GM18520 (cell line): Measurements from ENCODE around the gene NPY5R.

ENCODE experiments used
- ATAC-seq: cut with Tn5 transposase; IDR thresholded peaks from one replicate; pipeline ENCODE4 v1.9.1; 2021; ENCODE audit not compliant: unreplicated experiment

NPY5R gene

GRCh38 chr4:163384434-163384833 is 40.7 kb downstream of the NPY5R start:
- ATAC-seq, result no peak

DNA sequence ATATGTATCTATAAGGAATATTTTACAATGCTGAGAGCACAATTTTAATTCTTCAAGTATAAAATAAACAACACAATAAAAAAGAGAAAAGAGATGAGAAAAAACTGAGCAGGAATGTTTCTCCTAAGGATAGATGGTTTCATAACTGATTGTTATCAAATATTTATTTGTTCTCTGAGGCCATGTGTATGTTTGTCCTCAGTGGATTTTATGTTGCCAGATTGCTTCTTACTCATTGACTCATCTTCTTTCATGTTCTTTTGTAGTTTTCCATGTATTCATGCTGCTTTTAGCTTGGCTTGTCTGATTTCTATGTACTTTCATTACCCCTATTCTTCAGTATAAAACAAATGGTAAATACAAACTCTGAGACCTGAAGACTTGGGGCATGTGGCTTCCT is 41.2 kb downstream of the NPY5R start:
- no peak for ATAC-seq

DNA sequence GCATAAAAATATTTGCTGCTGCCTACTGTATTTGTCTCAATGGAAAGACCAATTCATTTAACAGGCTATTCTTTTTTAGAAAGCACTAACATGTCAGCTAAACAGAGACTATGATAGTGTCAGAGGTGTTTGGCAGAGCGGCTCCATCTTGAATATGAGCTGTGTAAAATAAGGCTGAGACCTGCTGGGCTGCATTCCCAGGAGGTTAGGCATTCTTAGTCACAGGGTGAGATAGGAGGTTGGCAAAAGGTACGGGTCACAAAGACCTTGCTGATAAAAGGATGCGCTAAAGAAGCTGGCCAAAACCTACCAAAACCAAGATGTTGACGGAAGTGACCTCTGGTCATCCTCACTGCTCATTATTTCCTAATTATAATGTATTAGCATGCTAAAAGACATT is 41.8 kb downstream of the NPY5R start:
- ATAC-seq, result no peak

GRCh38 chr4:163391756-163392155 is 48.1 kb downstream of the NPY5R start:
- no peak for ATAC-seq

GRCh38 chr4:163392328-163392727 is 48.6 kb downstream of the NPY5R start:
- ATAC-seq, result no peak

DNA sequence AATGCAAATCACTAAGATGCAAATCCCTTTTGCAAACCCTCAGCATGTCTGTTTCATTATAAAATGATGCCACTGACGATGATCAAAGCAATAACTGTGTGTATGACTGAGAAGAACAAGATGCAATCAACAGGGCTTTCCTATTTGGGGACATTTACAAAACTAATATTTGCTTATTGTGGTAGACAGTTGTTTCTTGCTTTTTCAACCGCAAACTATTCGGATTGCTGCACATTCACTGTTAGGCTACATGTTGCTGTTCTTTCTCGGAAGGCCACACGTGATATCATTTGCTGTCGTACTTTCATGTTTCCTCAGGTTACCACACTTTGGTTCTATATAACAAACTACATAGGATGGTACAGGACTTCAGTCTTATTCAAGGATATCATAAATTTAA is 49.8 kb downstream of the NPY5R start:
- no peak for ATAC-seq

GRCh38 chr4:163395055-163395454 is 51.4 kb downstream of the NPY5R start:
- ATAC-seq, result no peak

DNA sequence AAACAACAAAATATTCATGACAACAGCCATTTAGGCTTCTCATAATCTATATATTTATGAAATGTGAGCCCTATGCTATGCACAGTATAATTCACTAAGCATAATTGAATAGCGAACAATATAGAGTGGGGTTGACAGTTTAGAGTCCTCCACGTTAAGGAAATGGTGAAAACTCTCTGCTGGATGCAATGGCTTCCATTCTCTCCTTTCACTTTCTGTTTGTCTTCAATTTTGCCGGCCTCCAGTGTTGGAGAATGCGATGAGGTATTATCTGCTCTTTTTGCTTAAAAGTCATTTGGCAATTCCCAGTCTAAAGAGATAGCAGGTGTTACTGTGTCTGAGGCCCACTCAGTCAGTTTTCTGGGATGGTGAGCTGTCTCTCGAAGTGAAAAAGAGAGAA is 52.1 kb downstream of the NPY5R start:
- no peak for ATAC-seq

GRCh38 chr4:163398238-163398637 is 54.5 kb downstream of the NPY5R start:
- ATAC-seq, result no peak

DNA sequence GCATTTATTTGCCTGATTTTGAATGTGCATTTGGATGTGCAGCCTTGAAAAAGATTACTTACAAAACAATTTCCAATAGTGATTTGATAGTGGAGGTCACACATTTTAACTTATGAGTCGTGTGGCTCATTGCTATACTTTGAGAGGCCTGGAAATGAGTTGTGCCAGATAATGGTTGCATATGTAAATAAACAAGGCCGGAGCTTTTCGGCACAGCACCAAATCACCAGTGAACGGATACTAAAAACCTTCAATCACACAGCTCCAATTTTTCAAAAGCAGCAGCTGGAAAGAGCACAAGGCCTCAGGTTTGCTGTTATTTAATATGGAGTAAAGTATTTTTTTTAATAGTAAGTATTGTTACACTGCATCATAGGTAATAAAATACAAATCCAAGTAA is 57.2 kb downstream of the NPY5R start:
- no peak for ATAC-seq
